ENCODE results near the gene NCKAP5L. TPM values are rescaled to one million over a fixed set of nuclear protein-coding genes. Genes with fewer than 3 reads are reported as not detected.

NCKAP5L gene
- total and polyA plus RNA-seq, 9 of the 15 experiments (the other 6 are each of a cell fraction or from before 2014, with no cell fraction given): 0.01 to 14.4 (median 3.7) TPM

GRCh38 chr12:49779581-49779980, 48.6 kb downstream of the NCKAP5L start (continued):
- TF ChIP-seq, protein P1, sequence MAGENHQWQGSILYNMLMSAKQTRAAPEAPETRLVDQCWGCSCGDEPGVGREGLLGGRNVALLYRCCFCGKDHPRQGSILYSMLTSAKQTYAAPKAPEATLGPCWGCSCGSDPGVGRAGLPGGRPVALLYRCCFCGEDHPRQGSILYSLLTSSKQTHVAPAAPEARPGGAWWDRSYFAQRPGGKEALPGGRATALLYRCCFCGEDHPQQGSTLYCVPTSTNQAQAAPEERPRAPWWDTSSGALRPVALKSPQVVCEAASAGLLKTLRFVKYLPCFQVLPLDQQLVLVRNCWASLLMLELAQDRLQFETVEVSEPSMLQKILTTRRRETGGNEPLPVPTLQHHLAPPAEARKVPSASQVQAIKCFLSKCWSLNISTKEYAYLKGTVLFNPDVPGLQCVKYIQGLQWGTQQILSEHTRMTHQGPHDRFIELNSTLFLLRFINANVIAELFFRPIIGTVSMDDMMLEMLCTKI (IDR thresholded peaks at IDR 0.05; ENCODE audit: partially characterized antibody): no peak
- TF ChIP-seq, protein P2, sequence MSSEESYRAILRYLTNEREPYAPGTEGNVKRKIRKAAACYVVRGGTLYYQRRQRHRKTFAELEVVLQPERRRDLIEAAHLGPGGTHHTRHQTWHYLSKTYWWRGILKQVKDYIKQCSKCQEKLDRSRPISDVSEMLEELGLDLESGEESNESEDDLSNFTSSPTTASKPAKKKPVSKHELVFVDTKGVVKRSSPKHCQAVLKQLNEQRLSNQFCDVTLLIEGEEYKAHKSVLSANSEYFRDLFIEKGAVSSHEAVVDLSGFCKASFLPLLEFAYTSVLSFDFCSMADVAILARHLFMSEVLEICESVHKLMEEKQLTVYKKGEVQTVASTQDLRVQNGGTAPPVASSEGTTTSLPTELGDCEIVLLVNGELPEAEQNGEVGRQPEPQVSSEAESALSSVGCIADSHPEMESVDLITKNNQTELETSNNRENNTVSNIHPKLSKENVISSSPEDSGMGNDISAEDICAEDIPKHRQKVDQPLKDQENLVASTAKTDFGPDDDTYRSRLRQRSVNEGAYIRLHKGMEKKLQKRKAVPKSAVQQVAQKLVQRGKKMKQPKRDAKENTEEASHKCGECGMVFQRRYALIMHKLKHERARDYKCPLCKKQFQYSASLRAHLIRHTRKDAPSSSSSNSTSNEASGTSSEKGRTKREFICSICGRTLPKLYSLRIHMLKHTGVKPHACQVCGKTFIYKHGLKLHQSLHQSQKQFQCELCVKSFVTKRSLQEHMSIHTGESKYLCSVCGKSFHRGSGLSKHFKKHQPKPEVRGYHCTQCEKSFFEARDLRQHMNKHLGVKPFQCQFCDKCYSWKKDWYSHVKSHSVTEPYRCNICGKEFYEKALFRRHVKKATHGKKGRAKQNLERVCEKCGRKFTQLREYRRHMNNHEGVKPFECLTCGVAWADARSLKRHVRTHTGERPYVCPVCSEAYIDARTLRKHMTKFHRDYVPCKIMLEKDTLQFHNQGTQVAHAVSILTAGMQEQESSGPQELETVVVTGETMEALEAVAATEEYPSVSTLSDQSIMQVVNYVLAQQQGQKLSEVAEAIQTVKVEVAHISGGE (CRISPR knock-in tag; IDR thresholded peaks at IDR 0.05): no peak
- TF ChIP-seq ILF3 (IDR thresholded peaks at IDR 0.05; ENCODE audit: borderline replicate concordance): no peak
- no peak for TF ChIP-seq MCM3 (IDR thresholded peaks at IDR 0.05)
- TF ChIP-seq ZFP30 (CRISPR knock-in tag; IDR thresholded peaks at IDR 0.05; ENCODE audit: borderline replicate concordance): no peak
- TF ChIP-seq CREB3L1 (IDR thresholded peaks at IDR 0.05; ENCODE audit: borderline replicate concordance, low read depth): no peak
- TF ChIP-seq MEF2D (tag; conservative IDR thresholded peaks at IDR 0.05; ENCODE audit: low read depth): no peak

All from K562 (cell line).